ENCODE results near the gene TMEM256.
"Not testable (repeated sequence)": the region's sequence is repeated elsewhere in the genome, so short reads cannot be mapped to it uniquely, and the experiment has no call there.

TMEM256 gene

DNA sequence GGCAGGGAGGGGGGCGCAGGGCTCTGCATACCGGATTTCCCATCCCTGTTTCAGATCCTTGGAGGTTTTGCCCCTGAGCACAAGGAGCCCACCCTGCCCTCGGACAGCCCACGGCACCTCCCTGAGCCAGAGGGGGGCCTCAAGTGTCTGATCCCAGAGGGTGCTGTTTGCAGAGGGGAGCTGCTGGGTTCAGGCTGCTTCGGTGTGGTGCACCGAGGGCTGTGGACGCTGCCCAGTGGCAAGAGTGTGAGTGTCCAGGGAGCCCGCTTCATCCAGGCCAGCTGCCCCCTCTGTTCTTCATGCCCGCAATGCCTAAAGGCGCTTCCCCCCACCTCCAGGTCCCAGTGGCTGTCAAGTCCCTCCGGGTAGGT lies 20.5 kb downstream of the TMEM256 start:
- DNase-seq = no peak

DNA sequence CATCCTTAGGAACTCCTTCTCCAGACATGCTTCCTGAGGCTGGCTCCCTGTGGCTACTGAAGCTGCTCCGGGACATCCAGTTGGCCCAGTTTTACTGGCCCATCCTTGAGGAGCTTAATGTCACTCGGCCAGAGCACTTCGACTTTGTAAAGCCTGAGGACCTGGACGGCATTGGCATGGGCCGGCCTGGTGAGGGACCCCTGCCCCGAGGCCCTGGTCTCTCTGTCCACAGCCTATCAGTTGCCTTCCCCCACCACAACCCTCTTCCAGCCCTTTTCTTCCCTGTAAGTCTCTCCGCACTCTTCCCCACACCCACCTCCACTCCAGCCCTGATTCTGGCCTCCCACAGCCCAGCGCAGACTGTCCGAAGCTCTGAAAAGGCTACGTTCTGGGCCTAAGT lies 21.0 kb downstream of the TMEM256 start:
- no peak for DNase-seq

DNA sequence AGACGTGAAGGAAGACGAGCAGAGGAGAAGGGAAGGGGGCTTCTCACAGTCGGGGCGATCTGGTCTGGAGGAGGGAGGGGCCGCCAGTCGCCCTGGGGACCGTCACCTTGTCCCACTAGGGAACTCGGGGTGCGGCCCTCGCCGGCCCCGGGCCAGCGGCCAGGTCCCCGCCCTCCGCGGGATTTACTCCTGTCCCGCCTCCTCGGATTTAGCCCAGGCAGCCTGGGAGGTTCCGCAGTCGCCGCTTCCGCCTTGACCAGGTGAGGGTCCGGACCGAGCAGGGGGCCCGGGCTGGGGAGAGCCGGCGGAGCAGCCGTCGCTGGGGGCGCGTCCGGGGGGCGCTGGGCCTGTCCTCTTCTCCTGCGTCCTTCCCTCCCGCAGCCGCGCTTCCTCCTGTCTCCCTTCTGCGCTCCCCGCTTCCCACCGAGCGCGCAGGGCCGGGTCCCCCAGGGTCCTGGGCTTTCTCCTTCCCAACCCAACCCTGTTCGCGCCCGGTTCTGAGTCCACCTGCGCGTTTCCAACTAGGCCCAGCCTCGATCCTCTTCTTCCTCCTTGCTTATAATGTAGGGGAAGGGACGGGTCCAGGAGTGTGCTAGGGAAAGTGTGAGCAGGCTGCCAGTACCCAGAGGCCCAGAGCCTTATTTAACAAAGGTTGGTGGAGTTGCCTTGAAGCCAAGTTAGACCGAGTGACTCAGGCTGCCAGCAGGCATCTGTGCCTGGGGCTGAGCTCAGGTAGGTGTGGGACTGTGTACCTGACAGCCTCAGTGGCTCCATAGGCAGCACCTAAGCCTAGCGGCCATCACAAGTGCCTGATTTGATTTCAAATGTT lies 22.8 kb downstream of the TMEM256 start, which contains the start of gene TNK1:
TSS of gene TNK1 (plus strand) at position 235 of the 829 bp plus-strand sequence. CDS start 1,838 bp downstream, outside the sequence.
- no peak for DNase-seq

DNA sequence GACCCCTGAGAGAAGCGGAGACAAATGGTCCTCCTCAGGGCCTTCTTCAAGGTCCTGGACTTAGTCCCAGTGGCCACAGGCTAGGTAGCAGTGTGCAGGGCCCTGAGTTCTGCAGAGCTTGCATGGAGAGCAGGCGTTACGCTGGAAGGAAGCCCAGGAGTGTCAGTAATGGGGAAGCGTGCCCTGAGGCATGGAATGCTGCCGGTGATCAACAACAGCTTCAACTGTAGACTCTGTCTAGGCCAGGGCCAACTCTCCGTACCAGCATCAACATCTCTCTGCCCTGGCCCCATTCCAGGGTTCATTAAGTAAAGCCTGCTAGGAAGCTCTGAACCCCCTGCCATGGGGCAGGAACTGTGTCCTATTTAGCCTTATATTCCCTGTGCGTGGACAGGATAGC lies 23.6 kb downstream of the TMEM256 start:
- no peak for DNase-seq

DNA sequence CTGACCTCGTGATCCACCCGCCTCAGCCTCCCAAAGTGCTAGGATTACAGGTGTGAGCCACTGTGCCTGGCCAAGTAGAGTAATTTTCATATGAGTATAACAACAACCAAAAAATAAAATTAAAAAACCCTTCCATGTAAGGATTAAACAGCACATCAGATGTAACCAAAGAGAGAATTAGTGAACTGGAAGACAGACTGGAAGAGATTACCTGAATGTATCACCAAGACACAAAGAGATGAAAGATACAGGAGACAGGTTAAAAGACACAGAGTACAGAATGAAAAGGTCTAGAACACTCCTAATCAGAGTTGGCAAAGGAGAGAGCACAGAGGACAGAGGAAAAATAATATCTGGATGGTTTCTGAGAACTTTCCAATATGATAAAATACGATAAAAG lies 24.8 kb downstream of the TMEM256 start:
- DNase-seq = no peak

DNA sequence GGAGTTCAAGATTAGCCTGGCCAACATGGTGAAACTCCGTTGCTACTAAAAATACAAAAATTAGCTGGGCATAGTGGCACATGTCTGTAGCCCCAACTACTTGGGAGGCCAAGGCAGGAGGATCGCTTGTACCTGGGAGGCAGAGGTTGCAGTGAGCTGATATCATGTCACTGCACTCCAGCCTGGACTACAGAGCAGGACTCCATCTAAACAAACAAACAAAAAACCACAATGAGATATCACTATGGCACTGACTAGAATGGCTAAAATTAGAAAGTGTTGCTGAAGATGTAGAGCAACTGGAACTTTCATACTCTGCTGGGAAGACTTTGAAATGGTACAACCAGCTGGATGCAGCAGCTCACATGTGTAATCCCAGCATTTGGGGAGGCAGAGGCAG lies 29.5 kb downstream of the TMEM256 start:
- DNase-seq = no peak

DNA sequence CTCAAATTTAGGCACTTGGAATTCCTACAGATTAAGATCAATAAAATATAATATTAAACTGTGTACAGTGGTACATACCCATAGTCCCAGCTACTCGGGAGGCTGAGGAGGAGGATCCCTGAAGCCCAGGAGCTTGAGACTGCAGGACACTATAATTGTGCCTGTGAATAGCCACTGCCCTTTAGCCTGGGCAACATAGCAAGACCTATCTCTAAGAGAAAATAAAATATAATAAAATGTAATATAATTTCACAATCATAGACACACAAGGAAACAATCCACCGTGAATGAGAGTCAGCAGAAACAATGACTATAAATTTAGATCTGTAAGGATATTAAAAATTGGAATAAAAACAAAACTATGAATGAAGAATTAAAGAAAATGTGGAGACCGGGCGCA lies 33.0 kb downstream of the TMEM256 start:
- DNase-seq = no peak

DNA sequence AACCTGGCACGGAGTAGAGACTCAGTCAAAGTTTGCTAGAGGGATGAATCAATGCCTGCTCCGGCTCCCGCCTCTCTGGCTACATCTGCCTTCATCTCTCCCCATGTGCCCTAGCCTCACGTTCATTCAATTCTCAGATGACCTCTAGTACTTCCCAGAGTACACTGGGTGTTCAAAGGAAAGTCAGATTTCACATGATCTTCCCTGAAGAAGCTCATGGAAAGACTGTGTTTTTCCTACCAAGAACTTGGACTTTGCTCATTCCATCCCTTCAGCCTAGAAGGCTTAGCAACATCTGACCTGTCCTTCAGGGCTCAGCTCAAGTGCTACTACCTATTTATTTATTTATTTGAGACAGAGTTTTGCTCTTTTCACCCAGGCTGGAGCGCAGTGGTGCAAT lies 34.1 kb downstream of the TMEM256 start:
- DNase-seq = no peak

DNA sequence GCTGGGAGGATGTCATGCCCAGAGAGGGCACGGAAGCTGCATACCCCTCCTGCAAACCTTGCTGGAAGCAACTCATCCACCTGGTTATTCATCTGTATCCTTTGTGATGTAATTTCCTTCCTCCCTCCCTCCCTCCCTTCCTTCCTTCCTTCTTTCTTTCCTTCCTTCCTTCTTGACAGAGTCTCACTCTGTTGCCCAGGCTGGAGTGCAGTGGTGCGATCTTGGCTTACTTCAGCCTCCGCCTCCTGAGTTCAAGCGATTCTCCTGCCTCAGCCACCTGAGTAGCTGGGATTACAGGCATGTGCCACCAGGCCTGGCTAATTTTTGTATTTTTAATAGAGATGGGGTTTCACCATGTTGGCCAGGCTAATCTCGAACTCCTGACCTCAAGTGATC lies 35.3 kb downstream of the TMEM256 start:
- not testable (repeated sequence) for DNase-seq

DNA sequence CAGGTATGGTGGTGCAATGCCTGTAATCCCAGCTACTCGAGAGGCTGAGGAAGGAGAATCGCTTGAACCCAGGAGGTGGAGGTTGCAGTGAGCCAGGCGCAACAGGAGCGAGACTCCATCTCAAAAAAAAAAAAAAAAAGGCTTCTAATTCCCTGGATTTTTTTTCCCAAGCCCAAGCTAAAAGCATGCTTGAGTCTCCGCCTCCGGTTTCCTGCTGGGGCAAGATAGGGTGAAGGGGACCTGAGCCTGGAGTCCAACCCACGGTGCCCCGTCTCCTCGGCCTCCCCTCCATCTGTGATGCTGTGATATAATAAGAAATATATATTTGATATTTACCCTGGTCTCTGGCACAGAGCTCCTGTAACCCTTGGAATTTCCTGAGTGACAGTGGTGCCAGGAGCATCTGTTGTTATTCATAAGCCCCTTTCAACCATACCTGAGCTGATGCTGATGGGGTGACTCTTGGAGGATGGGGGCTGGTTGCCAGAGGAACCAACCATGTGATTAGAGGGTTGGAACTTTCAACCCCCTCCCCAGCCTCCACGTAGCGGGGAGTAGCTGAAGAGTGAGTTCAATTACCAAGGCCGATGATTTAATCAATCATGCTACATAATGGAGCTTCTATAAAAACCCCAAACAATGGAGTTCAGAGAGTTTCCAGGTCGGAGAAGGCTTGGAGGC lies 35.8 kb downstream of the TMEM256 start:
- no peak for DNase-seq

DNA sequence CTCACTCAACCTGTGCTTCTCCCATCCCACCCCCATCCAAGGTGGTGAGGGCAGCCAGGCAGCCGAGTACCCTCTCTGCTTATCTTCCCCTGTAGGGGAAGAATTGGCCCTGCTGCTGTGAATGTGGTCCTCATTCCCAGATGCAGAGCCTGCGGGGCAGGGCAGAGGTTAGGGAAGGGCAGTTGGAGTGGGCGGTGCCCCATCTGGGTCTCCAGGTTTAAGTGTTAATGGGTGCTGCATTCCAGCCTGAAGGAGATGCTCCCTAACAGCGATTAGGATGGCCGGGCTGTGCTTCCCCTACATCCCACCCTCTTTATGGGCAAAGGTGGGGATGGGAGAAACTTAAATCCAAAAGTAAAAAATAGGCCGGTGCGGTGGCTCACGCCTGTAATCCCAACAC lies 36.8 kb downstream of the TMEM256 start:
- DNase-seq = no peak

DNA sequence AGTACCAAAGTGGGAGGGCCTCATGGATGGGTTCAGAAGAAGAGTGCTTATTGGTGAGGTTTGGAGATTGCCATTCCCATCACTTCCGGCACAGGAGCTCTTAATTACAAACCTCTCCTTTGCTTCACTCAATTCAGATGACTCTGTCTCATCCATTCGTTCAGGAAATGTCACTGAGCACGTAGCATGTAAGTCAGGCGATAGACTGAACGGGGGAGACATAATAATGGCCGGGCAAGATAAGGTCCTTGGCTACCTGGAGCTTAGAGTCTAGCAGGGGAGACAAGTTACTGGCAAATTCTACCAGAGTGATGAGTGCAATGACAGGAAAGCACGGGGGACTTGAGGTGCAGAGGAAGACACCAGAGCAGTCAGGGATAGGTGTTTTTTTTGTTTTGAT lies 37.9 kb downstream of the TMEM256 start:
- not testable (repeated sequence) for DNase-seq

DNA sequence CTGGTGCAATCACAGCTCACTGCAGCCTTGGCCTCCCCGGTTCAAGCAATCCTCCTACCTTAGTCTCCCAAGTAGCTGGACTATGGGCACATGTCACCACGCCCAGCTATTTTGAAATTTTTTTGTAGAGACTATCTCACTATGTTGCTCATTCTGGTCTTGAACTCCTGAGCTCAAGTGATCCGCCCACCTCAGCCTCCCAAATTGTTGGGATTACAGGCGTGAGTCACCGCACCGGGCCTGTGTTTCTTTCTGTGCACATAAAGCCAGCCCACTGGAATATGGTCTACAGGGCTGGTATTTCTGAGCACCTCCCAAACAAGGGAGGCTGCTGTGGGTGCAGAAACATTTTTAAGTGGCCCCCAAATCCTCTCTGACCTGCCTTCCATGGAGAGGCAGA lies 40.6 kb downstream of the TMEM256 start:
- no peak for DNase-seq

DNA sequence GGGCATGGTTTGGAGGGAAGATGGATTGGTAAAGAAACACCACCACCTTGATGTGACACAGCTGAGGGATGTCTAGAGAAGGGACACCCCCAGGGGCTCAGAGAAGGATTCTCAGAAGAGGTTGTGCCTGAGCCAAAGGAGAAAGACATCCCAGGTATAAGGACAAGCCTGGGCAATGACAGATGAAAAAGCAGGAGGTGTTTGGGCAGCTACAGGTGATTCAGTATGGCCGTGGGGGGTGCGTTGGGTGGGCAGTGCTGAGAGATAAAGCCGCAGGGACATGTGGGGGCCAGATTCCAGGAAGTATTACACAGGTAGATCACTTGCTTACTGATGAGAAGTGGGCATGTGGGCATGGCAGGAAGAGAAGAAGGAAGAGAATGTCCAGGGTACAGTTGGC lies 42.0 kb downstream of the TMEM256 start:
- DNase-seq = no peak

DNA sequence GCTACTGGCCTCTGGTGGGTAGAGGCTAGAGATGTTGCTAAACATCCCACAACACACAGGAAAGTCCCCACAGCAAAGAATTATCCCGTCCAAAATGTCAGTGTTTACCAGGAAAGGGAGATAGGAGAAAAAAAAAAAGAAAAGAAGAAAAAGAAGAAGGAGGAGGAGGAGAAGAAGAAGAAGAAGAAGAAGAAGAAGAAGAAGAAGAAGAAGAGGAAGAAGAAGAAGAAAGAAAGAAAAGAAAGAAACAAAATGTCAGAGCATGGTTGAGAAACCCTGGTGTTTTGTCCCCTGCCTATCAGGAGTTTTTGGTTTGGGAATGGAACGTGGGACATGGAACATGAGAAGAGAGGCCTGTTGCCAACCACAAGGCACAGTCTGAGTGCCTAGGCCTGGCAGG lies 46.5 kb downstream of the TMEM256 start:
- DNase-seq = no peak

DNA sequence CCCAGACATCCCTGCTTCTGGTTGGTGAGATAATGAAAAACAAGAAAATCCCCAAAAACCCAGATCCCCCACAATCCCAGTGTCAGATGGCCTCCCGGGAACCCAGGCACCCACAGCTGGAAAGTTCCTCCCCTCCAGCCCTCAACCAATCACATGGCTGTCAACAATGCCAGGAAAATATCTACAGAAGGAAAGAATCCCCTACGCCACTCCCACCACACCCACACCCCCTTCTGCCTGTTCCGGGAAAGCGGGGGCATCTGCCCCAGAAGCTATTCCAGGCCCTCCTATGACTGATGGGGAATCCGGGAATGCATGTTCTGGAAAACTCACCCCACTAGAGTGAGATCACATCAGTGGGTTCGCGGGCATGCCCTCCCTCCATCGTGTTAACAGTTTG lies 47.1 kb downstream of the TMEM256 start:
- no peak for DNase-seq

DNA sequence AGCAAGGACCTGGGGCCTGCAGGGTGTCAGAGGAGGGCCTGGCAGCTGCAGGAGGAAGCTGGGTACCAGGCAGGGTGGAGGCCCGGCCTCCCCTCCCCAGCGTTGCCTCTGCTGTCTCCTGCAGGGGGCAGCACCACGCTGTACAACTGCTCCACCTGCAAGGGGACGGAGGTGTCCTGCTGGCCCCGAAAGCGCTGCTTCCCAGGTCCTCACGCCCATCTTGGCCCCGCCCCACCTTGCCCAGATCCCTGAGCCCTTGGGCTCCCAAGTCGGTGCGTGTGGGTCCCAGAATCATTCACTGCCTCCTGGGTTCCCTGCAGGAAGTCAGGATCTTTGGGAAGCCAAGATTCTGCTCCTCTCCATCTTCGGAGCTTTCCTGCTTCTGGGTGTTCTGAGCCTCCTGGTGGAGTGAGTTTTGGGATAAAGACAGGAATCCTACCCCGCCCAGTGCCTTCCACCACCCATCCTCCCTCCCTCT lies 47.8 kb downstream of the TMEM256 start:
- peak; percentile 32 for DNase-seq

DNA sequence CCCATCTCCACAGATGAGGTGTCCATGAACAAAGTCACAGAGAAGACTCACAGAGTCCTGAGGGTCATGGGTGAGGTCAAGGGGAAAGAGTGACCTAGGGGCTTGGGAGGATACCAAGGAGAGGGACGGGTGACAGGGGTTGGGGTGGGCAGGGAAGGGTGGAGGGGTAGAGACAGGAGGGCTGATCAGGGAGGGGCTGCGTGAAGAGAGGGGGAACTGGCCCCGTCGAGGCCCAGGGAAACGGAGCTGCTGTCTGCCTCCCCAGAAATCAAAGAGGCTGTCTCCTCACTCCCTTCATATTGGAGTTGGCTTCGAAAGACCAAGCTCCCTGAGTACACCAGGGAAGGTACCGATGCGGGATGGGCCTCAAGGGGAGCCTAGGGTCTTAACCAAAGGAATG lies 48.3 kb downstream of the TMEM256 start:
- no peak for DNase-seq

DNA sequence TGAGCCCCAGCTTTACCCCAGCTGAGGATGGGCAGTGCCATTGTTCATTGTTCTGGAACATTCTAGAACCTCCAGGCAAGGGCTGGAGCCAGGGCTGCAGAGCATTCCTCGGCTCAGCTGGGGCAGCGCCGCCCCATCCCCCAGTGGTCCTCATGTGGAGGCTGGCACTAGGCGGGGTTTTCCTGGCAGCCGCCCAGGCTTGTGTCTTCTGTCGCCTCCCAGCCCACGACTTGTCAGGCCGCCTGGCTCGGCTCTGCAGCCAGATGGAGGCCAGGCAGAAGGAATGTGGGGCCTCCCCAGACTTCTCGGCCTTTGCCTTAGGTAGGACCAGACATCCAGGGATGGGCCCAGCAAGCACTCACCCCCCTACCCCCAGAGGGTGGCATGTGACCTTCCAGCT lies 48.8 kb downstream of the TMEM256 start, which contains the start of gene TMEM95:
TSS of gene TMEM95 (plus strand) at position 104 of the 400 bp plus-strand sequence. CDS start at position 153, 49 bp downstream.
- no peak for DNase-seq

DNA sequence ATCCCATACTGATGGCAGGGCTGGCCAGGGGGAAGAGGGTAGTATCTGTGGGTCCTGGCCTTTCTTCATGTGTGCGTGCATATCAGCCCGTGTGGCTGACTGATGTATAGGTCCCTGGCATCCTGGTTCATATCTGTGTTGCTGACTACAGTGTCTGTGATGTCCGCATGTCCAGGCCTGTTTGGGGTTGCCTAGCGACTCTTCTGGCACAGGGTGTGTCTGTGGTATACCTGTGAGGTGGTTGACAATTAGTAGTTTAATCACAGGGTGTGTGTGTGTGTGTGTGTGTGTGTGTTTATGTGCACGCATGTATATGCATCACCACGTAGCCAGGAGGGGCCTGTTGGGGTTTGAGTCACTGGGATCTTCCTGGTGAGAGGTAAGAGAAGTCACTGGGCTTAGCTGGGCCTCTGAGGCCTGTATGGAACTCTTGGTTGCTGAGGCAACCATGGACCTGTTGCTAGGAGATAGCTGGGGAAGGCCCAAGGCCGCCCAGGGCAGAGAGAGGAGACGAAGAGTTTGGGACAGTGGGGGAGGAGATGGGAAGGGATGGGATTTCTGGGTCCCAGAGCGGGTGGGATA lies 49.5 kb downstream of the TMEM256 start:
- DNase-seq = no peak

All from KG1 (cell line).